ENCODE measurements around the gene CDCA7L.

The CDCA7L gene

DNA sequence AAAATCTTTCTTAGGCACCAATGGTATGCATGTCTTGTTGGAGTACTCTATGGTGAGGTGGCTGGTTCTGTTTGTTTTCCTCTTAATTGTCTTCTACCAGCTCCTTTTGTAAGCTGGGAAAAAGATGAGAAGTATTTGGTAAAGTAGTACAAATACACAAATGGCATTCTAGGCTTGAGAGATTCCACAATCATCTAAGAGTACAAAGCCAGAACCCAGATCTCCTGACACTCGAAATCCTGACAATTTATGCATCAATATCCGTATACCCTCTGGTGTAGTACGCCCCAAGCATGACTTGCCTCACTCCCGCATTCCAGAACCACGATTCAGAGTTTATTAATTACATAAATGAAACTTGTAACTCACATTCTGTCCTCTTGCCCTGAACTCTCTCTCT, 43.5 kb downstream of the CDCA7L start:
- DNase-seq (ENCODE audit: low read depth) = peak; percentile 34
- TF ChIP-seq, protein P1, sequence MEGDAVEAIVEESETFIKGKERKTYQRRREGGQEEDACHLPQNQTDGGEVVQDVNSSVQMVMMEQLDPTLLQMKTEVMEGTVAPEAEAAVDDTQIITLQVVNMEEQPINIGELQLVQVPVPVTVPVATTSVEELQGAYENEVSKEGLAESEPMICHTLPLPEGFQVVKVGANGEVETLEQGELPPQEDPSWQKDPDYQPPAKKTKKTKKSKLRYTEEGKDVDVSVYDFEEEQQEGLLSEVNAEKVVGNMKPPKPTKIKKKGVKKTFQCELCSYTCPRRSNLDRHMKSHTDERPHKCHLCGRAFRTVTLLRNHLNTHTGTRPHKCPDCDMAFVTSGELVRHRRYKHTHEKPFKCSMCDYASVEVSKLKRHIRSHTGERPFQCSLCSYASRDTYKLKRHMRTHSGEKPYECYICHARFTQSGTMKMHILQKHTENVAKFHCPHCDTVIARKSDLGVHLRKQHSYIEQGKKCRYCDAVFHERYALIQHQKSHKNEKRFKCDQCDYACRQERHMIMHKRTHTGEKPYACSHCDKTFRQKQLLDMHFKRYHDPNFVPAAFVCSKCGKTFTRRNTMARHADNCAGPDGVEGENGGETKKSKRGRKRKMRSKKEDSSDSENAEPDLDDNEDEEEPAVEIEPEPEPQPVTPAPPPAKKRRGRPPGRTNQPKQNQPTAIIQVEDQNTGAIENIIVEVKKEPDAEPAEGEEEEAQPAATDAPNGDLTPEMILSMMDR (IDR thresholded peaks at IDR 0.05; ENCODE audit: low read length, missing control alignments) = no peak
- H3K4me3 ChIP-seq (replicated peaks; ENCODE audit: low read depth, low read length) = no peak overlapping the region

DNA sequence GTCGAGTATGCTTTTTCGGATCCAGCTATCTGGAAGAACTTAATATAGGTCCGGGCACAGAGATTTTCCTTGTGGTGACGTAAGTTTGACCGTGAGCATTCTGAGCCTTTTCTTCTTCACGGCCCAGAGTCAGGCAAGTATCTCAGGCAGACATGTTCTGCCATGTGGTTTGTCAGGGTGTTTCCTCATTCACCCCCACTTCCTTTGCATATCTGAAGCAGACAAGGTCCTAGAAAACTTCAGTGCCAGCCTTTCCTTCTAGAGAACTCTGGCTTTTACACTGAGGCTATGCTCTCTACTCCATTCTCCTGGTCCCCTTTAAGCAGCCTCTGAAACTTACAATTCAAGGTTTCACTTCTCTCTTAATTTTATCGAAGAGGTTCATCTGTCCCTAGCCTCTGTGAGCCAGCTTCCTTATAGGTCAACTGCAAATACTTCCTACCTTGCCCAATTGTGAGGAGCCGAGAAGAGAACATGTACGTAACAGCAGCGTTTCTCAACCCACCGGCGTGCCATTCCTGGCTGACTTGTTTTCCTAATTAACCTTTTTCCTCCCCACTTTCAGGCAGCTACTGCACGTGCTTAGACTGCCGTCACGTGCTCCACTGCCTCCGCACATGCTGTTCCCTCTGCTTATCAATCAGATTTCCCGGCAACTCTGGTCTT, 47.3 kb downstream of the CDCA7L start:
- no peak overlapping the region for H3K4me3 ChIP-seq (replicated peaks; ENCODE audit: low read depth, low read length)
- TF ChIP-seq, protein P1 (IDR thresholded peaks at IDR 0.05; ENCODE audit: low read length, missing control alignments) = no peak
- no peak for DNase-seq (ENCODE audit: low read depth)

DNA sequence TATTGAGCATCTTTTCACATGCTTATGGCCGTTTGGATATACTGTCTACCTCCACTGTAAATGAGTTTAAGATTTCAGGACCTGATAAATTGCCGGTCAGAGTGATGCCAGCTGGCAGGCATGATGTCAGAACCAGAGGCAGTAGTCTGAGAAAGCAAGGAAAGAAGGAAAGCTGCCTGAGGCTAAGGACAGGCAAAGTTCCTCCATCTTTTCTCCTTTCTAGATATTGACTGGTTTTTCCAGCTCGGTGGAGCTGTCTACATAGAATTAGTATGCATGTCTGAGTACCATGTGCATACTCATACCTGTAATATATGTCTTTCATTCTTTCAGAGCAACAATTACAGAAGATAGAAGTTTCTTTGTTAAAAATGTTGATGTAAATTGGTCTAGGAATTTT, 52.3 kb downstream of the CDCA7L start:
- DNase-seq (ENCODE audit: low read depth) = no peak
- TF ChIP-seq, protein P1 (IDR thresholded peaks at IDR 0.05; ENCODE audit: low read length, missing control alignments) = no peak
- H3K4me3 ChIP-seq (replicated peaks; ENCODE audit: low read depth, low read length) = no peak overlapping the region

DNA sequence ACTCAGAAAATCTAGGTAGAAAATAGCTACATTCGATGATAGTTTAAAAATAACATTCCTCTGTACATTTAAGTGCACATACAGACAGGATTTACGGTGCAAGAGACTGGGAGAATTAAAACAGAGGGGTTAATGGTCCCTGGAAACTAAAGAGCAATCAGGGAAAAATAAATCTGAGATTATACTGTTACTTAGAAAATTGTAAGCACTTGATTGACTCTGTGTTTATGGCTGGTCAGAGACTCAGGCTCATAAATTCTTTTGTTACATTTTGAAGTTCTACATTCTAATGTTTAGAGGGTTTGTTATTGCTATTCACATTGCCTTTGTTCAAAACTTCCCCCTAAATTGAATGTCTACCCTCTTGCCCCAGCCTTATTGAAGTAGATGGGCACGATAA, 54.4 kb downstream of the CDCA7L start:
- no peak for DNase-seq (ENCODE audit: low read depth)
- TF ChIP-seq, protein P1 (IDR thresholded peaks at IDR 0.05; ENCODE audit: low read length, missing control alignments) = no peak
- no peak overlapping the region for H3K4me3 ChIP-seq (replicated peaks; ENCODE audit: low read depth, low read length)

DNA sequence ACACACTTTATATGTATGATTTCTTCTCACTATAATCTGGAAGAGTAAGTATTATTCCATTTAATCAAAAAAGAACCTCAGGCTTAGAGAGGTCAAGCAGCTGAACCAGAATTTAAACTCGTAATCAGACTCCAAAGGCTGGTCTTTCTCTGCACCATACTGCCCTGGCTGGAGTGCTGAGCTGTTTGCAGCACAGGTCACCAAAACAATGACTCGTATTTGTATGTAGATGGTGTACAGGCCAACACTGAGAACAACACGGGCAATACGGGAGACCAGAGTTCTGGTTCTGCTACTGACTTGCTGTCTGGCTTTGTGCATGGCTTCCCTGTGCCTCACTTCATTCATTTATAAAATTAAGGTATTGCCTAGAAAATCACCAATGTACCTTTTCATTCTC, 57.9 kb downstream of the CDCA7L start:
- no peak for DNase-seq (ENCODE audit: low read depth)
- no peak overlapping the region for H3K4me3 ChIP-seq (replicated peaks; ENCODE audit: low read depth, low read length)
- TF ChIP-seq, protein P1 (IDR thresholded peaks at IDR 0.05; ENCODE audit: low read length, missing control alignments) = no peak

DNA sequence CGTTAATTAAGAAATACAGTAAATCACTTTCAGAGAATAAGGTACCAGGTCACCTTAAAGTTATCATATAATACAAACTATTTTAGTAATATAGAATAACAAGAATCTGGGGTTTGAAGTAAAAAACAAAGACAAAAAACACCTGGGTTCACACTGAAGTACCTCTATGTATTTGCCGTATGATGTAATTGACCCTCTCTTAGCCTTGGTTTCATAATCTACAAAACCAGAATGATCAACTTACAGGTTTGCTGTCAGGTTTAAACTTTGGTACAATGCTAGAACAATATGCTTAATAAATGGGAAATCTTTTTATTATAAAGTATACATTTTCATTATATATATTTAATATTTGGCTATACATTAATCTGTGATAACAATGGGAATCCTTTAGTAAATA, 58.3 kb downstream of the CDCA7L start:
- H3K4me3 ChIP-seq (replicated peaks; ENCODE audit: low read depth, low read length) = no peak overlapping the region
- TF ChIP-seq, protein P1 (IDR thresholded peaks at IDR 0.05; ENCODE audit: low read length, missing control alignments) = no peak
- DNase-seq (ENCODE audit: low read depth) = no peak

DNA sequence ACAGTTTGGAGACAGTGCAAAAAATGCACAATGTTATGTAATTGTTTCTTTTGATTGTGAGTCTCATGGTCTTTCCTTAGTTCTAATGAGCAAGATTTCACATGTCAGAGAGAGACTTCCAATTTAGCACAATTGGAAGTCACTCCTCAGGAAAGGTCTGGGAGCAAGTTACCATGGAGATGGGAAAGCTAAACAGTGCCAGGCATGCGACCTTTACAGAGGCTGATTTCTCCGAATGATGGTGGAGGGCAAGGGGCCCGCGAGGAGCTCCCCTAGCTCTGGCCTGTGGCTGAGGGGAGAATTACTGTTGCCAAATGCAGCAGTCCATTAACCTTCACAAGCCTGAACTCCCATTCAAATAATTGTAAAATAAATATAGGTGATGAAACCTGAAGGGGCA, 59.3 kb downstream of the CDCA7L start:
- H3K4me3 ChIP-seq (replicated peaks; ENCODE audit: low read depth, low read length) = no peak overlapping the region
- DNase-seq (ENCODE audit: low read depth) = no peak
- TF ChIP-seq, protein P1 (IDR thresholded peaks at IDR 0.05; ENCODE audit: low read length, missing control alignments) = no peak

Measured in fibroblast of pulmonary artery (primary cell).